Lung (tissue), 12 donors: ENCODE data around the gene DCLK2. TPM values are rescaled to one million over a fixed set of nuclear protein-coding genes. Genes with fewer than 3 reads are reported as not detected.

Experiments used
- ATAC-seq: fragments of 200-7000 bp; cut with Tn5 transposase; one replicate; pipeline ENCODE4 v1.9.1; 2020; ENCODE audit warnings: moderate number of reproducible peaks; ENCODE audit not compliant: insufficient read depth, low FRiP score
- DNase-seq, 3 donors: peaks; one replicate each; pipeline ENCODE4 v3.0.0-alpha.2; 2013 to 2017
- H3K27ac ChIP-seq, 2 donors: one replicate each; pipeline ENCODE4 v1.5.1; 2013; ENCODE audit warnings: mild to moderate bottlenecking in 2 of 2, moderate library complexity in 2 of 2, control low read depth in 1 of 2, inconsistent platforms in 1 of 2, low read depth in 1 of 2, low read length in 1 of 2
- H3K27me3 ChIP-seq, 3 donors: one replicate each; pipeline ENCODE4 v1.5.1; 2013; ENCODE audit warnings: low read length in 2 of 3; ENCODE audit not compliant: control insufficient read depth in 3 of 3, insufficient read depth in 3 of 3
- H3K36me3 ChIP-seq, 4 donors: one replicate each; pipeline ENCODE4 v1.5.1; 2013; ENCODE audit warnings: low read length in 4 of 4, mild to moderate bottlenecking in 1 of 4, moderate library complexity in 1 of 4; ENCODE audit not compliant: control insufficient read depth in 4 of 4, insufficient read depth in 4 of 4
- H3K4me1 ChIP-seq, 5 donors: one replicate each; pipeline ENCODE4 v1.5.1; 2013; ENCODE audit warnings: low read length in 5 of 5, mild to moderate bottlenecking in 2 of 5, moderate library complexity in 1 of 5; ENCODE audit not compliant: control insufficient read depth in 5 of 5, insufficient read depth in 5 of 5
- H3K4me3 ChIP-seq: one replicate; pipeline ENCODE4 v1.5.1; 2013; ENCODE audit warnings: mild to moderate bottlenecking, control low read depth, moderate library complexity
- H3K9ac ChIP-seq, 2 donors: one replicate each; pipeline ENCODE4 v1.5.1; 2013; ENCODE audit warnings: low read length in 2 of 2, control low read depth in 1 of 2; ENCODE audit not compliant: insufficient read depth in 1 of 2
- H3K9me3 ChIP-seq, 4 donors: one replicate each; pipeline ENCODE4 v1.5.1; 2013; ENCODE audit warnings: low read length in 3 of 4, mild to moderate bottlenecking in 1 of 4, moderate library complexity in 1 of 4; ENCODE audit not compliant: control insufficient read depth in 4 of 4, insufficient read depth in 3 of 4
- WGBS, 2 donors: extraction: QIAGEN DNeasy Blood & Tissue Kit; methylation state at CpG; one replicate each; pipeline ENCODE4 v1.1.7; 2013; 5-methylcytosine and 5-hydroxymethylcytosine counted together
- polyA plus RNA-seq, 2 donors: library from polyadenylated mRNA; stranded (reverse); fragments of 200-250 nt; gene quantifications; one replicate each; pipeline ENCODE4 v1.2.1, GENCODE V29; 2013
- total RNA-seq, 2 donors: library from RNA; depleted of rRNA in 1 of 2; stranded (reverse); fragments of >200 nt in 1 of 2; gene quantifications; one replicate each; pipeline ENCODE4 v1.2.1, GENCODE V29; 2014 to 2021
- TF ChIP-seq, protein P1 (sequence below): IDR thresholded peaks from 2 replicates; pipeline ENCODE4 v1.5.1; 2012; ENCODE audit warnings: mild to moderate bottlenecking; ENCODE audit errors: control extremely low read depth, extremely low read depth
- donor health status: control.
- donor health status: control.
- donor health status: Bipolar disorder and iron deficiency.
- donor health status: healthy.
- donor health status: DM: yes; HTN: yes; CAD: no.

Gene DCLK2
- total and polyA plus RNA-seq, 4 donors = 1.4 to 11.8 (median 2.7) TPM

DNA sequence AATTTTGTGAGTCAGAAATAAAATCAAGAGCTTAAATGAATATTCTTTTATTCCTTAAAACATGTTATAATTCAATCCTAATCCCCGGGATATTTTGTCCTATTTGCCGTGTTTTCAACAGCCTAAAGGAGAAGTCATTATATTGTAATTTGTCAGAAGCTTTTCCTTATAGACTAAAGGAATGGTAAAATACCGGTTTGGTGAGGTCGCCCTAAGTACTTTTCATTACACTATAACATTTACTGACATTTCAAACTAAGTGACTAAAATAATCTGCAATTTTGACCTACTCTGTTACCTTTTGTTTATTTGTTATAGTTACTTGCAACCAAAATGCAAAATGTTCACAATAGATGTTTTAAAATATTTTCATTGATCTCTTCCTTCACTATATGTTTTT lies 8.8 kb downstream of the DCLK2 start:
- Histone ChIP-seq H3K36me3 (no peaks in the 10 kb centered on the region), H3K27ac (no peak overlapping the region), H3K9me3 (no peaks in the 10 kb centered on the region), H3K4me1 (peaks cover 0 to 5% (median 0%) of the 10 kb centered on the region in 5 donors), H3K27me3 (no peaks in the 10 kb centered on the region), H3K4me3 (no peak overlapping the region), H3K9ac (no peak overlapping the region)
- WGBS, 2 donors = 64 to 93% methylated on average over 4 of the region's 4 CpGs
- ATAC-seq (no peak), DNase-seq (peak in 2 of 3 donors; percentile 51 to 74)
- TF ChIP-seq, protein P1, sequence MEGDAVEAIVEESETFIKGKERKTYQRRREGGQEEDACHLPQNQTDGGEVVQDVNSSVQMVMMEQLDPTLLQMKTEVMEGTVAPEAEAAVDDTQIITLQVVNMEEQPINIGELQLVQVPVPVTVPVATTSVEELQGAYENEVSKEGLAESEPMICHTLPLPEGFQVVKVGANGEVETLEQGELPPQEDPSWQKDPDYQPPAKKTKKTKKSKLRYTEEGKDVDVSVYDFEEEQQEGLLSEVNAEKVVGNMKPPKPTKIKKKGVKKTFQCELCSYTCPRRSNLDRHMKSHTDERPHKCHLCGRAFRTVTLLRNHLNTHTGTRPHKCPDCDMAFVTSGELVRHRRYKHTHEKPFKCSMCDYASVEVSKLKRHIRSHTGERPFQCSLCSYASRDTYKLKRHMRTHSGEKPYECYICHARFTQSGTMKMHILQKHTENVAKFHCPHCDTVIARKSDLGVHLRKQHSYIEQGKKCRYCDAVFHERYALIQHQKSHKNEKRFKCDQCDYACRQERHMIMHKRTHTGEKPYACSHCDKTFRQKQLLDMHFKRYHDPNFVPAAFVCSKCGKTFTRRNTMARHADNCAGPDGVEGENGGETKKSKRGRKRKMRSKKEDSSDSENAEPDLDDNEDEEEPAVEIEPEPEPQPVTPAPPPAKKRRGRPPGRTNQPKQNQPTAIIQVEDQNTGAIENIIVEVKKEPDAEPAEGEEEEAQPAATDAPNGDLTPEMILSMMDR = no peak

DNA sequence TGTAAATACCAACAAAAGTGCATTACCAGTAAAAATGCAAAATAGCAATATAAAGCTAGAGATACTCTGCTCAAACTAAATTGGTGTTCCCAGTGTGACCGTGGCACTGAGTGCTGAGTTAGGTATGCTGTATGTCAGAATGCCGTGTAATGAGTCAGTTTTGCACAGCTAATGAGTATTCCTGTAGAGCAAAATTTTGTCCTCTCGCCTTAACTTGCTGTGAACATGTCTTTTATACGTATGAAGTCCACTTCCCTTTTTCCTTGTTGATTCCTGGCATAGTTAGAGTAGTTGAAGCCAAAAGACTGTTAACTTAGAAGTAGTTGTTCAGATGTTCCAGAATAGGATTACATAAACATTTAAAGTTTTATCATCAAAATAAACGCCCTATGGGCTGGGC lies 11.5 kb downstream of the DCLK2 start:
- Histone ChIP-seq H3K9ac (no peak overlapping the region), H3K27me3 (no peaks in the 10 kb centered on the region), H3K27ac (no peak overlapping the region), H3K9me3 (no peaks in the 10 kb centered on the region), H3K36me3 (no peaks in the 10 kb centered on the region), H3K4me1 (peaks cover 0 to 5% (median 0%) of the 10 kb centered on the region in 5 donors), H3K4me3 (no peak overlapping the region)
- no peak for DNase-seq
- no peak for ATAC-seq
- 78 to 83% methylated on average over 5 of the region's 5 CpGs for WGBS, 2 donors
- TF ChIP-seq, protein P1 = no peak

DNA sequence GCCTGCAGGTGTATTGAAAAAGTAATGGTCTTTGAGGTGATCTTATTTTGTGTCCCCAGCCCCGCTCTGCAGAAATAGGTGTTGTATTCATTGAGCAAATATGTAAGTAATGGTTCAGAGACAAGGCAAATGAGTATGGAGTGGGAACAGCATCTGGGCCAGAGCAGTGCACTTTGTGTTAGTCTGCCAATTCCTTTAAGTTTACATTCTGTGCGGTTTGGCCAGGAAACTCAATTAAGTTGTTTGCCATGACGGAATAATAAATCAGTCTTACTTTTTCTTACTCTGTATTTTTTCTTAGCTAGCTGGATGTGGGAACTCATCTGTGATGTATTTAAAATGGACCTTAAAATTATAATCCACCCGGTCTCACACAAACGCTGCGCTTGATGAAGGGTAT lies 12.6 kb downstream of the DCLK2 start:
- Histone ChIP-seq H3K4me1 (peaks cover 0 to 8% (median 0%) of the 10 kb centered on the region in 5 donors), H3K36me3 (no peaks in the 10 kb centered on the region), H3K4me3 (no peak overlapping the region), H3K9me3 (no peaks in the 10 kb centered on the region), H3K27me3 (no peaks in the 10 kb centered on the region), H3K9ac (no peak overlapping the region), H3K27ac (no peak overlapping the region)
- WGBS, 2 donors = 86 to 87% methylated on average over 6 of the region's 6 CpGs
- TF ChIP-seq, protein P1 = no peak
- DNase-seq (peak in 2 of 3 donors; percentile 21 to 68), ATAC-seq (no peak)

DNA sequence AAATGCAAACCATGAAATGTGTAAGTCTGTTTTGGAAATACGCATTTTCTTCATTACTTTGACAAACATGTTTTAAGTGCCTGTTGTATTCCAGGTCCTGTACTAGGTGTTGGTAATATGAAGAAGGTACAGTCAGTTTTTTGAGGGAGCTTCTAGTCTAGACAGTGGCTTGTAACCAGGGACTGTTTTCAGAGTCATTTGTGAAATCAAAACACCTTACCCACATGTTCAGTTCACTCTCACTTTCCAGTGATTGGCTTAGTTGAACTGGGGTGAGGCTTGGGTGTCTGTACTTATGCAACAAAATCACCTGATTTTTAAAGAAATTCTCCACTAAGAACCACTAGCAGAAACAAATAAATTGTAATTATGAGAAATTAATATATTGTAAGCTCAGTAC lies 16.4 kb downstream of the DCLK2 start:
- no peak overlapping the region for H3K9ac ChIP-seq
- H3K9me3 ChIP-seq = no peaks in the 10 kb centered on the region
- no peaks in the 10 kb centered on the region for H3K36me3 ChIP-seq
- TF ChIP-seq, protein P1 = no peak
- no peak for ATAC-seq
- no peaks in the 10 kb centered on the region for H3K27me3 ChIP-seq
- H3K4me1 ChIP-seq = peaks cover 0 to 14% (median 0%) of the 10 kb centered on the region in 5 donors
- WGBS, 2 donors = 95 to 98% methylated on average over 1 of the region's 1 CpG
- no peak overlapping the region for H3K4me3 ChIP-seq
- DNase-seq = no peak
- no peak overlapping the region for H3K27ac ChIP-seq
